HG03520 (cell line): ENCODE measurements around the gene CLEC14A.

Source experiments
- ATAC-seq: cut with Tn5 transposase; IDR thresholded peaks from one replicate; pipeline ENCODE4 v1.9.1; 2021; ENCODE audit warnings: mild to moderate bottlenecking, moderate library complexity; ENCODE audit not compliant: unreplicated experiment

The CLEC14A gene

DNA sequence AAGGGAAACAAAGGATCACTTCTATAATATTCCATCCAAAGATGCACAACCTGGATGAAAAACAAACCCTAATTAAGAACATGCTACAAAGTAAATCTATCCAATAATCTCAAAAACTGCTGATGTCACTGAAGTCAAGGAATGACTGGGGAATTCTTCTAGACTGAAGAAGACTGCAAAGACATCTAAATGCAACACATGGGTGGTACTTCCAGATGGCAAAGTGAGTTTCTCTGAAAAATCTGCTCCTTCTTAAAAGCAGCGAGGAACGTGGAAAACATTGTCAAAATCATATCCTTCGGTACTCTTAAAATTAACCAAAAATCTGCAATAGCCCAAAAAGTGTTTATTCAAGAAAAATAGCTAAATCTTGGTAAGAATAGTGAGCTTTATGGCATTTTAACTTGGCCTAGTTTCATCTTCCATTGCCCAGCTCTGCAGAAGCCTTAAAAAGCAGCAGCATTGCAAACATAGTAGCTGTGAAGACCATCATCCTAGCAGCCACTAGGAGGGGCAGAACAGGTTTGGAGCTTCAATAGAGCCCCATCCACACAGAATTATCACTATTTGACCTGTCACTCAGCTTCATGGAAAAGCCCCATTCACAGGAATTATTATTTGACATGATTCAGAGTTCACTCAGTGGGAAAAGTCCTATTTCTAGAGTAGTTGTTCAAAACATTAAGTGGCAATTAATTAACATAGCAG lies 7.4 kb downstream of the CLEC14A start:
- ATAC-seq = no peak

GRCh38 chr14:38243696-38244240 lies 12.1 kb downstream of the CLEC14A start:
- no peak for ATAC-seq

GRCh38 chr14:38238878-38239277 lies 17.0 kb downstream of the CLEC14A start:
- ATAC-seq = no peak

DNA sequence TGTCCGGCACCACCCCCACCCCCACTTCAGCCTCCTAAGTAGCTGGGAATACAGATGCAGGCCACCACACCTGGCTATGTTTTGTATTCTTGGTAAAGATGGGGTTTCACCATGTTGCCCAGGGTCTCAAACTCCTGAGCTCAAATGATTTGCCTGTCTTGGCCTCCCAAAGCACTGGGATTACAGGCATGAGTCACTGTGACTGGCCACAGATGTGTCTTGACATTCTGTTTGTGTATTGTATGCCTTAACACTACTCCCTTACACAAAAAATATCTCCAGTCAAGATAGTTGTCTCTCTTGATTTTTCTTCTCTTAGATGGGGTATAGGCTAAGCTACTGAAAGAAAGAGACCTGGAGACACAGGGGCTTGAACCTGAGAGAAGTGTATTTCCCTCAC lies 17.6 kb downstream of the CLEC14A start:
- no peak for ATAC-seq

DNA sequence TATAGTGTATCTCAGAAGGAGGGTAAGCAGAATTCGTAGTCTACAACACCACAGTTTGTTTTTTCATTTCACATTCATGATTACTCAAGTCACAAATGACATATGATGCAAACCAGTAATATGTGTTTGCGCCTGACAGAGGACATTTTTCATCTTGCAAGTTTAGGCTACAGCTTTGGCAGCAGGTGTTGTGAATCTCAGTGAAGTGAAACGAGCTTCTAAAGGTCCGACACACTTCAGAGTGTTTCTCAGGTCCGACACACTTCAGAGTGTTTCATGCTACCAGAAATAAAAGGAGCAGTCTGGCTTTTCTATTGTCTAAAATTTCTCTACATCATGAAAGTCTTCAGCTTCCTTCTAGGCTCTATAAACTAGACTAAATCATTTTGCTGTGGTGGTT lies 22.7 kb downstream of the CLEC14A start:
- no peak for ATAC-seq

DNA sequence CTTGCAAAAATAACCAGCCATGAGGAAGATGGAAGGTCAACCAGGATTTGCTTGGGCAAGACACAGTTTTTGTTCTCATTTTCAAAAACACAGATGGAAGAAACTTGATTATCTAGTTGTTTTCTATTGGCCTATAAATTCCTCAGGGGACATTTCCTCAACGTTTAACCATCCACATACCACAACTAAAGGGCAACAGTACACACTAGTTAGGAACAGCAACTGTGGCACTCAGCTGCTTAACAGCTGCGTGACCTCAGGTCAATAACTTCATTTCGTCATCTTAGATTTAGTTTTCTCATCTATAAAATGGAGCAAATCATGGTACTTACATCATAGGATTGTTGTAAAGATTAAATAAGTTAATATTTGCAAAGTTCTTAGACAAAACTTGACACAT lies 29.5 kb downstream of the CLEC14A start:
- ATAC-seq = no peak

GRCh38 chr14:38225946-38226345 lies 29.9 kb downstream of the CLEC14A start:
- no peak for ATAC-seq

DNA sequence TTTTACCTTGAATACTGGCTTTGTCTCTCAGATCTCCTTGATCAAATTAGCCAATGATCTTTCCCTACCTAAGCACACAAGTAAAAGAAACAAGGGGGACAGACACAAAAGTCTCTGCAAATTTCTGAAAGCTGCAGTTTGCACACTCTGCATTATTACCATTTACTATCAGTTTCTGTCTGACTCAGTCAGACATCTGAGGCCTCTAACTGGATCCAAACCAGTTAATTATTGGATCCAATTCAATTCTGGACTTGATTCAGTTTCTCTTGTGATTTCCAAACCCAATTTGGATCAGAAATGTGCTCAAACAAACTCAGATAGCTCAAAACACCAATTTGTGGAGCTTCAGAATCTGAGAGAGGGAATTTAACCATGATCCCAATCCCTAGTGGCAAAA lies 31.6 kb downstream of the CLEC14A start:
- no peak for ATAC-seq

GRCh38 chr14:38221077-38221476 lies 34.8 kb downstream of the CLEC14A start:
- ATAC-seq = no peak

GRCh38 chr14:38217553-38217952 lies 38.3 kb downstream of the CLEC14A start:
- ATAC-seq = no peak

GRCh38 chr14:38213001-38213400 lies 42.9 kb downstream of the CLEC14A start:
- ATAC-seq = no peak

DNA sequence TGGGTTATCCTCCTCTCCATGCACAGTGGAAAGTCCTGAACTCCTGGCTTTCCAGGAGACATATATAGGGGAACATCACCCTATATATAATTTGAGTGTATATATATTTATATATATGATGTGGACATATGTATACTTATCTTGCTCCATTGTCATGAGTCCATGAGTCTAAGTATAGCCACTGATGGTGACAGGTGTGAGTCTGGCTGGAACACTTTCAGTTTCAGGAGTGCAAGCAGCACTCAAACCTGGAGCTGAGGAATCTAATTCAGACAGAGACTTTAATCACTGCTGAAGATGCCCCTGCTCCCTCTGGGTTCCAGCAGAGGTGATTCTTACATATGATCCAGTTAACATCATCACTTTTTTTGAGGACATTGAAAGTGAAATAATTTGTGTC lies 43.8 kb downstream of the CLEC14A start:
- no peak for ATAC-seq

GRCh38 chr14:38211255-38211735 lies 44.6 kb downstream of the CLEC14A start:
- no peak for ATAC-seq

DNA sequence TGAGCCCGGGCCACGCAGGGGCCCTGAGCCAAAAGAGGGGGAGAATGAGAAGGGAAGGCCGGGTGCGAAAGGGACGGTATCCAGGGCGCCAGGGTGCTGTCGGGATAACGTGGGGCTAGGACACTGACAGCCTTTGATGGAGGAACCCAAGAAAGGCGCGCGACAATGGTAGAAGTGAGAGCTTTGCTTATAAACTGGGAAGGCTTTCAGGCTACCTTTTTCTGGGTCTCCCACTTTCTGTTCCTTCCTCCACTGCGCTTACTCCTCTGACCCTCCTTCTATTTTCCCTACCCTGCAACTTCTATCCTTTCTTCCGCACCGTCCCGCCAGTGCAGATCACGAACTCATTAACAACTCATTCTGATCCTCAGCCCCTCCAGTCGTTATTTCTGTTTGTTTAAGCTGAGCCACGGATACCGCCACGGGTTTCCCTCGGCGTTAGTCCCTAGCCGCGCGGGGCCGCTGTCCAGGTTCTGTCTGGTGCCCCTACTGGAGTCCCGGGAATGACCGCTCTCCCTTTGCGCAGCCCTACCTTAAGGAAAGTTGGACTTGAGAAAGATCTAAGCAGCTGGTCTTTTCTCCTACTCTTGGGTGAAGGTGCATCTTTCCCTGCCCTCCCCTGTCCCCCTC lies 45.2 kb downstream of the CLEC14A start:
- ATAC-seq = no peak

DNA sequence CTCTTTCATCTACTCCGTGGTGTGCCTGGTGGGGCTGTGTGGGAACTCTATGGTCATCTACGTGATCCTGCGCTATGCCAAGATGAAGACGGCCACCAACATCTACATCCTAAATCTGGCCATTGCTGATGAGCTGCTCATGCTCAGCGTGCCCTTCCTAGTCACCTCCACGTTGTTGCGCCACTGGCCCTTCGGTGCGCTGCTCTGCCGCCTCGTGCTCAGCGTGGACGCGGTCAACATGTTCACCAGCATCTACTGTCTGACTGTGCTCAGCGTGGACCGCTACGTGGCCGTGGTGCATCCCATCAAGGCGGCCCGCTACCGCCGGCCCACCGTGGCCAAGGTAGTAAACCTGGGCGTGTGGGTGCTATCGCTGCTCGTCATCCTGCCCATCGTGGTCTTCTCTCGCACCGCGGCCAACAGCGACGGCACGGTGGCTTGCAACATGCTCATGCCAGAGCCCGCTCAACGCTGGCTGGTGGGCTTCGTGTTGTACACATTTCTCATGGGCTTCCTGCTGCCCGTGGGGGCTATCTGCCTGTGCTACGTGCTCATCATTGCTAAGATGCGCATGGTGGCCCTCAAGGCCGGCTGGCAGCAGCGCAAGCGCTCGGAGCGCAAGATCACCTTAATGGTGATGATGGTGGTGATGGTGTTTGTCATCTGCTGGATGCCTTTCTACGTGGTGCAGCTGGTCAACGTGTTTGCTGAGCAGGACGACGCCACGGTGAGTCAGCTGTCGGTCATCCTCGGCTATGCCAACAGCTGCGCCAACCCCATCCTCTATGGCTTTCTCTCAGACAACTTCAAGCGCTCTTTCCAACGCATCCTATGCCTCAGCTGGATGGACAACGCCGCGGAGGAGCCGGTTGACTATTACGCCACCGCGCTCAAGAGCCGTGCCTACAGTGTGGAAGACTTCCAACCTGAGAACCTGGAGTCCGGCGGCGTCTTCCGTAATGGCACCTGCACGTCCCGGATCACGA lies 46.0 kb downstream of the CLEC14A start:
- no peak for ATAC-seq

DNA sequence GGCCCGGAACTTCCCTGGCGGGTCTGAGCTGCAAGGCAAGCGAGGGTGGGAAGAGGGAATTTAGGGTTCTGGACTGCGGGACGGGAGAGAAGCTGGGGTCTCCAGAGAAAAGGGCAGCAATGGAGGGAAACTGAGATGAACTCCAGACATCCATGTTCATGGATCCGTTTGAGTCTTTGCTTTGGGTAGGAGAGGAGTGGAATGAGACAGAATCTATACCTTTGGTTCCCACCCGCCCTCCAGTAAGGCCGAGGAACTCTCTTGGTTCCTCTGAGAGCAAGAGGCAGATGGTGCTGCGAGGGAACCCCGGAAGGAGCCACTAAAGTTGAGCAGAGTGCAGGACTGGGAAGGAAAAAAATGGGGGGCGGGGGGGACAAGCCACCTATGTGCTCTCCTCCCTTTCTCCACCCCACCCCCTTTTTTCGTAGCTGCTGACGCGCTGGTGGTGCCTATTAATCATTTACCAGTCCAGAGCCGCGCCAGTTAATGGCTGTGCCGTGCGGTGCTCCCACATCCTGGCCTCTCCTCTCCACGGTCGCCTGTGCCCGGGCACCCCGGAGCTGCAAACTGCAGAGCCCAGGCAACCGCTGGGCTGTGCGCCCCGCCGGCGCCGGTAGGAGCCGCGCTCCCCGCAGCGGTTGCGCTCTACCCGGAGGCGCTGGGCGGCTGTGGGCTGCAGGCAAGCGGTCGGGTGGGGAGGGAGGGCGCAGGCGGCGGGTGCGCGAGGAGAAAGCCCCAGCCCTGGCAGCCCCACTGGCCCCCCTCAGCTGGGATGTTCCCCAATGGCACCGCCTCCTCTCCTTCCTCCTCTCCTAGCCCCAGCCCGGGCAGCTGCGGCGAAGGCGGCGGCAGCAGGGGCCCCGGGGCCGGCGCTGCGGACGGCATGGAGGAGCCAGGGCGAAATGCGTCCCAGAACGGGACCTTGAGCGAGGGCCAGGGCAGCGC lies 47.0 kb downstream of the CLEC14A start:
- no peak for ATAC-seq

- ATAC-seq = no peak
These were observed 47.9 kb downstream of the CLEC14A start, which contains the start of gene SSTR1 for GRCh38 chr14:38207736-38208617. Gene SSTR1, plus strand, starts transcription at chr14:38207904. Its CDS starts 1,486 bp downstream, at chr14:38209390.

DNA sequence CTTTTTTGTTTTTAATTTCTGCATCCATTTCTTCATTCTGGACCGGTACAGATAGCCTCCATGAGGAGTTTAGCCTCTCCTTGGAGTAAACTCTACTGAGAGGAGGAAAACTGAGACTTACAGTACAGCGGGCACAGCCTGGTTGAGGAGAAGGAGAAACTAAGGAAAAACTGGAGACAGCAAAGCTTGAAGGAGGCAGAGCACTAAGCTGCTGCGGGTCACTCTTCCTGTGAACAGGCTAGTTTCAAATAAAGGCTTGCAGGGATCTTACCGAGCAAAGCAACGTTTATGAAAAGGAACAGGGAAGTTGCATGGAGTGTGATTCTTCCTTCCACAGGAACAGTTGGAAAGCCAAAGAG lies 48.5 kb downstream of the CLEC14A start:
- ATAC-seq = no peak
